Sigmoid colon (tissue), 7 donors: ENCODE data around the gene COL12A1. TPM values are rescaled to one million over a fixed set of nuclear protein-coding genes. Genes with fewer than 3 reads are reported as not detected.
A peak's percentile ranks its signal among the peaks of the same experiment; 100 is the strongest.

ENCODE experiments used
- DNase-seq: peaks from one replicate; pipeline ENCODE4 v3.0.0-alpha.2; 2019
- H3K27ac ChIP-seq, 4 donors: fragments of 200-600 bp; sonication (generic); one replicate each; pipeline ENCODE4 v1.5.1; 2016 to 2019; ENCODE audit warnings: mild to moderate bottlenecking in 1 of 4
- H3K27me3 ChIP-seq, 3 donors: fragments of 200-600 bp; sonication (generic); one replicate each; pipeline ENCODE4 v1.5.1; 2019; ENCODE audit warnings: mild to moderate bottlenecking in 1 of 3
- H3K36me3 ChIP-seq, 4 donors: fragments of 200-600 bp; sonication (generic); one replicate each; pipeline ENCODE4 v1.5.1; 2016 to 2019
- H3K4me1 ChIP-seq, 4 donors: fragments of 200-600 bp; sonication (generic); one replicate each; pipeline ENCODE4 v1.5.1; 2017 to 2019
- H3K4me3 ChIP-seq, 4 donors: fragments of 200-600 bp; sonication (generic); one replicate each; pipeline ENCODE4 v1.5.1; 2017 to 2019; ENCODE audit warnings: mild to moderate bottlenecking in 2 of 4, moderate library complexity in 1 of 4
- H3K9me3 ChIP-seq, 4 donors: fragments of 200-600 bp in 3 of 4; sonication (generic) in 3 of 4; one replicate each; pipeline versions ENCODE4 v1.5.1 to v1.6.1; 2013 to 2019
- CTCF ChIP-seq, 4 experiments: fragments of 450-650 bp in 3 of 4; fragments of 200-600 bp in 1 of 4; IDR thresholded peaks; one replicate each; pipeline ENCODE4 v1.5.1; 2016 to 2019; ENCODE audit warnings: antibody characterized with exemption in 4 of 4, mild to moderate bottlenecking in 3 of 4, moderate library complexity in 2 of 4
- EP300 ChIP-seq, 4 donors: sonication (generic); formaldehyde crosslinking; IDR thresholded peaks; one replicate each; pipeline ENCODE4 v1.6.1; 2017; ENCODE audit warnings: antibody characterized with exemption in 4 of 4
- POLR2A ChIP-seq, 2 donors: fragments of 450-650 bp; IDR thresholded peaks; one replicate each; pipeline ENCODE4 v1.6.1; 2016; ENCODE audit warnings: antibody characterized with exemption in 2 of 2, mild to moderate bottlenecking in 2 of 2, moderate library complexity in 2 of 2
- POLR2AphosphoS5 ChIP-seq, 4 donors: sonication (generic); formaldehyde crosslinking; IDR thresholded peaks; one replicate each; pipeline ENCODE4 v1.6.1; 2017; ENCODE audit warnings: antibody characterized with exemption in 4 of 4
- WGBS, 2 donors: extraction: QIAGEN DNeasy Blood & Tissue Kit; methylation state at CpG; one replicate each; pipeline ENCODE4 v1.1.7; 2013; 5-methylcytosine and 5-hydroxymethylcytosine counted together
- intact Hi-C: fragments of 100-400 bp; cut with DNase I; formaldehyde crosslinking; loops from one replicate; pipeline ENCODE4 v1.15.1; 2023
- polyA plus RNA-seq, 3 donors: library from polyadenylated mRNA; stranded (reverse); fragments of 200-250 nt; gene quantifications; one replicate each; pipeline ENCODE4 v1.2.3, GENCODE V29; 2013
- total RNA-seq, 4 donors: library from RNA; depleted of rRNA; stranded (reverse); fragments of >200 nt; gene quantifications; one replicate each; pipeline ENCODE4 v1.1.0, GENCODE V29; 2016
- donor health status: healthy with polysubstance abuse.
- donor health status: Bipolar disorder and iron deficiency.
- donor health status: healthy.

The COL12A1 gene
- total and polyA plus RNA-seq, 7 donors = 2.1 to 328 (median 129) TPM

- no peak for DNase-seq
- H3K4me3 ChIP-seq = no peak overlapping the region
- H3K27ac ChIP-seq = peak overlapping the region in 1 of 4 donors; percentile 81
- H3K36me3 ChIP-seq = peaks cover 12 to 59% (median 19%) of the 10 kb centered on the region in 4 donors
- peaks cover 0 to 19% (median 11%) of the 10 kb centered on the region in 4 donors for H3K4me1 ChIP-seq
- TF ChIP-seq CTCF (IDR thresholded peaks at IDR 0.05) (no peak), EP300 (IDR thresholded peaks at IDR 0.05) (no peak)
- intact Hi-C loops = no loop called here
- 69 to 70% methylated on average over 1 of the region's 1 CpG for WGBS, 2 donors
- no peaks in the 10 kb centered on the region for H3K27me3 ChIP-seq
- H3K9me3 ChIP-seq = no peaks in the 10 kb centered on the region
These were observed 102.4 kb downstream of the COL12A1 start for GRCh38 chr6:75103431-75103830.

GRCh38 chr6:75102301-75102700, 103.6 kb downstream of the COL12A1 start:
- 68 to 81% methylated on average over 5 of the region's 5 CpGs for WGBS, 2 donors

GRCh38 chr6:75101896-75102295, 104.0 kb downstream of the COL12A1 start:
- Histone ChIP-seq H3K27me3 (no peaks in the 10 kb centered on the region), H3K4me1 (peaks cover 0 to 30% (median 18%) of the 10 kb centered on the region in 4 donors), H3K27ac (peak overlapping the region in 2 of 4 donors; percentile 4 to 81), H3K9me3 (no peaks in the 10 kb centered on the region), H3K36me3 (peaks cover 12 to 59% (median 17%) of the 10 kb centered on the region in 4 donors), H3K4me3 (no peak overlapping the region)
- TF ChIP-seq CTCF (IDR thresholded peaks at IDR 0.05) = no peak
- TF ChIP-seq POLR2A (IDR thresholded peaks at IDR 0.05) = no peak
- no peak for TF ChIP-seq EP300 (IDR thresholded peaks at IDR 0.05)
- TF ChIP-seq POLR2AphosphoS5 (IDR thresholded peaks at IDR 0.05) = no peak
- intact Hi-C loops = no loop called here
- WGBS, 2 donors = 74 to 75% methylated on average over 4 of the region's 4 CpGs
- DNase-seq = no peak

More at GRCh38 chr6:75102301-75102700, 103.6 kb downstream of the COL12A1 start:
- no peak overlapping the region for H3K4me3 ChIP-seq
- TF ChIP-seq EP300 (IDR thresholded peaks at IDR 0.05) (no peak), CTCF (IDR thresholded peaks at IDR 0.05) (no peak), POLR2AphosphoS5 (IDR thresholded peaks at IDR 0.05) (no peak), POLR2A (IDR thresholded peaks at IDR 0.05) (no peak)
- H3K36me3 ChIP-seq = peaks cover 12 to 59% (median 19%) of the 10 kb centered on the region in 4 donors
- intact Hi-C loops = no loop called here
- H3K27me3 ChIP-seq = no peaks in the 10 kb centered on the region
- H3K9me3 ChIP-seq = no peaks in the 10 kb centered on the region
- peaks cover 0 to 27% (median 18%) of the 10 kb centered on the region in 4 donors for H3K4me1 ChIP-seq
- DNase-seq = no peak
- H3K27ac ChIP-seq = peak overlapping the region in 1 of 4 donors; percentile 81

GRCh38 chr6:75098709-75099108, 107.1 kb downstream of the COL12A1 start:
- Histone ChIP-seq H3K27ac (peak overlapping the region; percentile 67 to 82 (median 81)), H3K36me3 (peaks cover 6 to 33% (median 10%) of the 10 kb centered on the region in 4 donors), H3K4me3 (no peak overlapping the region), H3K9me3 (no peaks in the 10 kb centered on the region), H3K27me3 (no peaks in the 10 kb centered on the region), H3K4me1 (peaks cover 0 to 44% (median 29%) of the 10 kb centered on the region in 4 donors)
- no peak for TF ChIP-seq EP300 (IDR thresholded peaks at IDR 0.05)
- TF ChIP-seq POLR2A (IDR thresholded peaks at IDR 0.05) = no peak
- TF ChIP-seq POLR2AphosphoS5 (IDR thresholded peaks at IDR 0.05) = peak; percentile 52 to 78 (median 69)
- intact Hi-C loops = loop anchor here (2.0 to 10.0 kb wide), 3 partner anchors 108 to 684 kb away; partner anchors contain the start of gene COL12A1
- peak; percentile 91 for DNase-seq
- 11 to 56% methylated on average over 5 of the region's 5 CpGs for WGBS, 2 donors

- Histone ChIP-seq H3K4me3 (no peak overlapping the region), H3K36me3 (peaks cover 5 to 21% (median 9%) of the 10 kb centered on the region in 4 donors), H3K27me3 (no peaks in the 10 kb centered on the region), H3K4me1 (peaks cover 0 to 45% (median 29%) of the 10 kb centered on the region in 4 donors), H3K27ac (peak overlapping the region in 3 of 4 donors; percentile 81 to 82 (median 81)), H3K9me3 (no peaks in the 10 kb centered on the region)
- WGBS, 2 donors = 74 to 79% methylated on average over 4 of the region's 4 CpGs
- intact Hi-C loops = loop anchor here (10.0 kb wide), 2 partner anchors 222 to 682 kb away; no protein-coding TSS in a partner anchor
- no peak for DNase-seq
- TF ChIP-seq POLR2AphosphoS5 (IDR thresholded peaks at IDR 0.05) = no peak
- no peak for TF ChIP-seq CTCF (IDR thresholded peaks at IDR 0.05)
- no peak for TF ChIP-seq POLR2A (IDR thresholded peaks at IDR 0.05)
These were observed 108.9 kb downstream of the COL12A1 start for GRCh38 chr6:75096966-75097365.
